Measurements from ENCODE around the gene BTAF1. TPM values are rescaled to one million over a fixed set of nuclear protein-coding genes. Genes with fewer than 3 reads are reported as not detected.
"Not testable (repeated sequence)": the region's sequence is repeated elsewhere in the genome, so short reads cannot be mapped to it uniquely, and the experiment has no call there.

The BTAF1 gene
- total RNA-seq, 1 donor from 2014 or later: 35.5 TPM

GRCh38 chr10:92003258-92003657, 79.7 kb downstream of the BTAF1 start:
- Histone ChIP-seq H3K27me3 (ENCODE audit: control insufficient read depth in 3 of 3, insufficient read depth in 3 of 3, low read length in 3 of 3) (no peaks in the 10 kb centered on the region), H3K4me1 (ENCODE audit: control insufficient read depth in 3 of 3, insufficient read depth in 3 of 3, low read length in 3 of 3) (no peaks in the 10 kb centered on the region), H3K4me3 (ENCODE audit: low read length in 3 of 3) (no peak overlapping the region), H3K9me3 (ENCODE audit: control insufficient read depth in 3 of 3, low read length in 3 of 3) (no peaks in the 10 kb centered on the region), H3K27ac (ENCODE audit: low read depth, low read length) (no peak overlapping the region), H3K36me3 (ENCODE audit: control insufficient read depth in 3 of 3, insufficient read depth in 3 of 3, low read length in 3 of 3) (peaks cover 6 to 19% (median 8%) of the 10 kb centered on the region in 3 donors), H3K9ac (ENCODE audit: low read depth in 1 of 3, low read length in 3 of 3) (no peak overlapping the region)

GRCh38 chr10:92005978-92006377, 82.4 kb downstream of the BTAF1 start:
- Histone ChIP-seq H3K27me3 (ENCODE audit: control insufficient read depth in 3 of 3, insufficient read depth in 3 of 3, low read length in 3 of 3) (no peaks in the 10 kb centered on the region), H3K4me3 (ENCODE audit: low read length in 3 of 3) (no peak overlapping the region), H3K9ac (ENCODE audit: low read depth in 1 of 3, low read length in 3 of 3) (no peak overlapping the region), H3K36me3 (ENCODE audit: control insufficient read depth in 3 of 3, insufficient read depth in 3 of 3, low read length in 3 of 3) (peaks cover 6 to 28% (median 12%) of the 10 kb centered on the region in 3 donors), H3K27ac (ENCODE audit: low read depth, low read length) (no peak overlapping the region), H3K9me3 (ENCODE audit: control insufficient read depth in 3 of 3, low read length in 3 of 3) (no peaks in the 10 kb centered on the region), H3K4me1 (ENCODE audit: control insufficient read depth in 3 of 3, insufficient read depth in 3 of 3, low read length in 3 of 3) (no peaks in the 10 kb centered on the region)

- H3K9ac ChIP-seq (ENCODE audit: low read depth in 1 of 3, low read length in 3 of 3): no peak overlapping the region
- no peaks in the 10 kb centered on the region for H3K4me1 ChIP-seq (ENCODE audit: control insufficient read depth in 3 of 3, insufficient read depth in 3 of 3, low read length in 3 of 3)
- H3K27ac ChIP-seq (ENCODE audit: low read depth, low read length): no peak overlapping the region
- H3K36me3 ChIP-seq (ENCODE audit: control insufficient read depth in 3 of 3, insufficient read depth in 3 of 3, low read length in 3 of 3): peaks cover 4 to 31% (median 12%) of the 10 kb centered on the region in 3 donors
- no peaks in the 10 kb centered on the region for H3K27me3 ChIP-seq (ENCODE audit: control insufficient read depth in 3 of 3, insufficient read depth in 3 of 3, low read length in 3 of 3)
- H3K4me3 ChIP-seq (ENCODE audit: low read length in 3 of 3): no peak overlapping the region
- no peaks in the 10 kb centered on the region for H3K9me3 ChIP-seq (ENCODE audit: control insufficient read depth in 3 of 3, low read length in 3 of 3)
These were observed 85.9 kb downstream of the BTAF1 start for GRCh38 chr10:92009445-92009844.

GRCh38 chr10:92010047-92010735, 86.6 kb downstream of the BTAF1 start:
- no peak overlapping the region for H3K4me3 ChIP-seq (ENCODE audit: low read length in 3 of 3)
- no peaks in the 10 kb centered on the region for H3K27me3 ChIP-seq (ENCODE audit: control insufficient read depth in 3 of 3, insufficient read depth in 3 of 3, low read length in 3 of 3)
- H3K4me1 ChIP-seq (ENCODE audit: control insufficient read depth in 3 of 3, insufficient read depth in 3 of 3, low read length in 3 of 3): no peaks in the 10 kb centered on the region
- H3K36me3 ChIP-seq (ENCODE audit: control insufficient read depth in 3 of 3, insufficient read depth in 3 of 3, low read length in 3 of 3): peaks cover 7 to 36% (median 17%) of the 10 kb centered on the region in 3 donors
- H3K9me3 ChIP-seq (ENCODE audit: control insufficient read depth in 3 of 3, low read length in 3 of 3): no peaks in the 10 kb centered on the region
- H3K27ac ChIP-seq (ENCODE audit: low read depth, low read length): no peak overlapping the region
- H3K9ac ChIP-seq (ENCODE audit: low read depth in 1 of 3, low read length in 3 of 3): no peak overlapping the region

- peaks cover 7 to 33% (median 23%) of the 10 kb centered on the region in 3 donors for H3K36me3 ChIP-seq (ENCODE audit: control insufficient read depth in 3 of 3, insufficient read depth in 3 of 3, low read length in 3 of 3)
These were observed 88.1 kb downstream of the BTAF1 start for GRCh38 chr10:92011560-92012214.

GRCh38 chr10:92014620-92015019, 91.0 kb downstream of the BTAF1 start:
- Histone ChIP-seq H3K27ac (ENCODE audit: low read depth, low read length) (no peak overlapping the region), H3K9ac (ENCODE audit: low read depth in 1 of 3, low read length in 3 of 3) (no peak overlapping the region), H3K9me3 (ENCODE audit: control insufficient read depth in 3 of 3, low read length in 3 of 3) (no peaks in the 10 kb centered on the region), H3K4me3 (ENCODE audit: low read length in 3 of 3) (no peak overlapping the region), H3K36me3 (ENCODE audit: control insufficient read depth in 3 of 3, insufficient read depth in 3 of 3, low read length in 3 of 3) (peaks cover 12 to 49% (median 39%) of the 10 kb centered on the region in 3 donors), H3K4me1 (ENCODE audit: control insufficient read depth in 3 of 3, insufficient read depth in 3 of 3, low read length in 3 of 3) (no peaks in the 10 kb centered on the region), H3K27me3 (ENCODE audit: control insufficient read depth in 3 of 3, insufficient read depth in 3 of 3, low read length in 3 of 3) (no peaks in the 10 kb centered on the region)

More at GRCh38 chr10:92011560-92012214, 88.1 kb downstream of the BTAF1 start:
- Histone ChIP-seq H3K9me3 (ENCODE audit: control insufficient read depth in 3 of 3, low read length in 3 of 3) (no peaks in the 10 kb centered on the region), H3K4me1 (ENCODE audit: control insufficient read depth in 3 of 3, insufficient read depth in 3 of 3, low read length in 3 of 3) (no peaks in the 10 kb centered on the region), H3K4me3 (ENCODE audit: low read length in 3 of 3) (no peak overlapping the region), H3K9ac (ENCODE audit: low read depth in 1 of 3, low read length in 3 of 3) (no peak overlapping the region), H3K27me3 (ENCODE audit: control insufficient read depth in 3 of 3, insufficient read depth in 3 of 3, low read length in 3 of 3) (no peaks in the 10 kb centered on the region), H3K27ac (ENCODE audit: low read depth, low read length) (no peak overlapping the region)

- Histone ChIP-seq H3K27ac (ENCODE audit: low read depth, low read length) (no peak overlapping the region), H3K4me3 (ENCODE audit: low read length in 3 of 3) (no peak overlapping the region), H3K27me3 (ENCODE audit: control insufficient read depth in 3 of 3, insufficient read depth in 3 of 3, low read length in 3 of 3) (no peaks in the 10 kb centered on the region), H3K9me3 (ENCODE audit: control insufficient read depth in 3 of 3, low read length in 3 of 3) (no peaks in the 10 kb centered on the region), H3K36me3 (ENCODE audit: control insufficient read depth in 3 of 3, insufficient read depth in 3 of 3, low read length in 3 of 3) (peaks cover 14 to 53% (median 42%) of the 10 kb centered on the region in 3 donors), H3K9ac (ENCODE audit: low read depth in 1 of 3, low read length in 3 of 3) (no peak overlapping the region), H3K4me1 (ENCODE audit: control insufficient read depth in 3 of 3, insufficient read depth in 3 of 3, low read length in 3 of 3) (no peaks in the 10 kb centered on the region)
These were observed 101.1 kb downstream of the BTAF1 start for GRCh38 chr10:92024700-92025099.

- H3K4me1 ChIP-seq (ENCODE audit: control insufficient read depth in 3 of 3, insufficient read depth in 3 of 3, low read length in 3 of 3); H3K27me3 ChIP-seq (ENCODE audit: control insufficient read depth in 3 of 3, insufficient read depth in 3 of 3, low read length in 3 of 3); H3K9me3 ChIP-seq (ENCODE audit: control insufficient read depth in 3 of 3, low read length in 3 of 3); H3K4me3 ChIP-seq (ENCODE audit: low read length in 3 of 3); H3K27ac ChIP-seq (ENCODE audit: low read depth, low read length); H3K9ac ChIP-seq (ENCODE audit: low read depth in 1 of 3, low read length in 3 of 3): not testable (repeated sequence)
- peaks cover 19 to 56% (median 44%) of the 10 kb centered on the region in 3 donors for H3K36me3 ChIP-seq (ENCODE audit: control insufficient read depth in 3 of 3, insufficient read depth in 3 of 3, low read length in 3 of 3)
These were observed 101.8 kb downstream of the BTAF1 start for GRCh38 chr10:92025340-92025739.

GRCh38 chr10:92027141-92027540, 103.6 kb downstream of the BTAF1 start:
- H3K27ac ChIP-seq (ENCODE audit: low read depth, low read length): no peak overlapping the region
- no peaks in the 10 kb centered on the region for H3K9me3 ChIP-seq (ENCODE audit: control insufficient read depth in 3 of 3, low read length in 3 of 3)
- H3K4me1 ChIP-seq (ENCODE audit: control insufficient read depth in 3 of 3, insufficient read depth in 3 of 3, low read length in 3 of 3): no peaks in the 10 kb centered on the region
- peaks cover 19 to 62% (median 40%) of the 10 kb centered on the region in 3 donors for H3K36me3 ChIP-seq (ENCODE audit: control insufficient read depth in 3 of 3, insufficient read depth in 3 of 3, low read length in 3 of 3)
- no peaks in the 10 kb centered on the region for H3K27me3 ChIP-seq (ENCODE audit: control insufficient read depth in 3 of 3, insufficient read depth in 3 of 3, low read length in 3 of 3)
- H3K9ac ChIP-seq (ENCODE audit: low read depth in 1 of 3, low read length in 3 of 3): no peak overlapping the region
- no peak overlapping the region for H3K4me3 ChIP-seq (ENCODE audit: low read length in 3 of 3)

GRCh38 chr10:92031580-92031979, 108.0 kb downstream of the BTAF1 start:
- Histone ChIP-seq H3K36me3 (ENCODE audit: control insufficient read depth in 3 of 3, insufficient read depth in 3 of 3, low read length in 3 of 3) (peaks cover 15 to 41% (median 30%) of the 10 kb centered on the region in 3 donors), H3K9me3 (ENCODE audit: control insufficient read depth in 3 of 3, low read length in 3 of 3) (no peaks in the 10 kb centered on the region), H3K27ac (ENCODE audit: low read depth, low read length) (no peak overlapping the region), H3K27me3 (ENCODE audit: control insufficient read depth in 3 of 3, insufficient read depth in 3 of 3, low read length in 3 of 3) (no peaks in the 10 kb centered on the region), H3K4me1 (ENCODE audit: control insufficient read depth in 3 of 3, insufficient read depth in 3 of 3, low read length in 3 of 3) (no peaks in the 10 kb centered on the region), H3K4me3 (ENCODE audit: low read length in 3 of 3) (no peak overlapping the region), H3K9ac (ENCODE audit: low read depth in 1 of 3, low read length in 3 of 3) (no peak overlapping the region)
